Stimulated activated CD4-positive, alpha-beta T cell treated with anti-CD3 and anti-CD28 coated beads, TNF-alpha, amount 100 ng/mL, for 48 hours (primary cell): ENCODE measurements around the gene FUT3.
A peak's percentile ranks its signal among the peaks of the same experiment; 100 is the strongest.

Source experiments
- DNase-seq, 3 donors: peaks; one replicate each; pipeline ENCODE4 v3.0.0-alpha.2; 2020; ENCODE audit warnings: low read depth in 3 of 3

Gene FUT3

GRCh38 chr19:5825178-5825577 is 26.1 kb downstream of the FUT3 start:
- DNase-seq, result no peak

- DNase-seq, result no peak
Observed at GRCh38 chr19:5824751-5825150, 26.5 kb downstream of the FUT3 start.

- no peak for DNase-seq
Observed at GRCh38 chr19:5823579-5824281, 27.5 kb downstream of the FUT3 start.

GRCh38 chr19:5822181-5822844 is 28.9 kb downstream of the FUT3 start:
- DNase-seq, result no peak

- no peak for DNase-seq
Observed at GRCh38 chr19:5821521-5822180, 29.6 kb downstream of the FUT3 start.

- no peak for DNase-seq
Observed at GRCh38 chr19:5820785-5821184, 30.5 kb downstream of the FUT3 start.

GRCh38 chr19:5818594-5818993 is 32.7 kb downstream of the FUT3 start:
- no peak for DNase-seq

GRCh38 chr19:5817218-5817617 is 34.0 kb downstream of the FUT3 start:
- DNase-seq, result no peak

GRCh38 chr19:5814852-5815246 is 36.4 kb downstream of the FUT3 start:
- DNase-seq, result no peak

- DNase-seq, result no peak
Observed at GRCh38 chr19:5814123-5814851, 37.0 kb downstream of the FUT3 start.

GRCh38 chr19:5811117-5811516 is 40.1 kb downstream of the FUT3 start:
- DNase-seq, result no peak

- DNase-seq, result no peak
Observed at GRCh38 chr19:5809469-5809868, 41.8 kb downstream of the FUT3 start.

GRCh38 chr19:5809053-5809452 is 42.2 kb downstream of the FUT3 start:
- no peak for DNase-seq

- DNase-seq, result no peak
Observed at GRCh38 chr19:5808120-5808816, 43.0 kb downstream of the FUT3 start.

GRCh38 chr19:5806905-5807304 is 44.3 kb downstream of the FUT3 start:
- DNase-seq, result no peak

- DNase-seq, result no peak
Observed at GRCh38 chr19:5806133-5806489, 45.1 kb downstream of the FUT3 start.

- peak in 2 of 3 donors; percentile 47 to 62 for DNase-seq
Observed at GRCh38 chr19:5805462-5806132, 45.7 kb downstream of the FUT3 start.

- no peak for DNase-seq
Observed at GRCh38 chr19:5804516-5805461, 46.5 kb downstream of the FUT3 start, which contains the start of gene NRTN. Gene NRTN (plus strand): TSS chr19:5805067. CDS start chr19:5824166, 19,099 bp downstream.

GRCh38 chr19:5803752-5804515 is 47.3 kb downstream of the FUT3 start:
- peak; percentile 91 to 94 (median 92) for DNase-seq
